GM19023 (cell line): ENCODE results near the gene CLEC18B.
A peak's percentile ranks its signal among the peaks of the same experiment; 100 is the strongest.
"Not testable (repeated sequence)": the region's sequence is repeated elsewhere in the genome, so short reads cannot be mapped to it uniquely, and the experiment has no call there.

Source experiments
- ATAC-seq: cut with Tn5 transposase; IDR thresholded peaks from one replicate; pipeline ENCODE4 v1.9.1; 2021; ENCODE audit warnings: mild to moderate bottlenecking, moderate library complexity; ENCODE audit not compliant: unreplicated experiment

The CLEC18B gene

GRCh38 chr16:74420612-74421481 lies at the start of gene CLEC18B:
Gene CLEC18B, minus strand, starts transcription at chr16:74421478. Its CDS starts 208 bp downstream, at chr16:74421270.
- ATAC-seq, result not testable (repeated sequence)

GRCh38 chr16:74469946-74470478 lies 48.7 kb upstream of the CLEC18B start:
- no peak for ATAC-seq

GRCh38 chr16:74468807-74469525 lies 47.7 kb upstream of the CLEC18B start:
- no peak for ATAC-seq

- ATAC-seq, result no peak
Measured at GRCh38 chr16:74466872-74467271, 45.6 kb upstream of the CLEC18B start.

GRCh38 chr16:74465851-74466685 lies 44.8 kb upstream of the CLEC18B start:
- ATAC-seq, result no peak

GRCh38 chr16:74465281-74465680 lies 44.0 kb upstream of the CLEC18B start:
- no peak for ATAC-seq

GRCh38 chr16:74463888-74464287 lies 42.6 kb upstream of the CLEC18B start:
- no peak for ATAC-seq

- ATAC-seq, result no peak
Measured at GRCh38 chr16:74462361-74462760, 41.1 kb upstream of the CLEC18B start.

- ATAC-seq, result no peak
Measured at GRCh38 chr16:74461826-74462225, 40.5 kb upstream of the CLEC18B start.

- ATAC-seq, result no peak
Measured at GRCh38 chr16:74460542-74460941, 39.3 kb upstream of the CLEC18B start.

GRCh38 chr16:74456290-74456625 lies 35.0 kb upstream of the CLEC18B start:
- ATAC-seq, result no peak

- no peak for ATAC-seq
Measured at GRCh38 chr16:74455619-74456289, 34.5 kb upstream of the CLEC18B start.

GRCh38 chr16:74455213-74455612 lies 33.9 kb upstream of the CLEC18B start:
- ATAC-seq, result no peak

- peak; percentile 87 for ATAC-seq
Measured at GRCh38 chr16:74451951-74452758, 30.9 kb upstream of the CLEC18B start.

- ATAC-seq, result no peak
Measured at GRCh38 chr16:74450967-74451760, 29.9 kb upstream of the CLEC18B start.

GRCh38 chr16:74450236-74450635 lies 29.0 kb upstream of the CLEC18B start:
- no peak for ATAC-seq

- no peak for ATAC-seq
Measured at GRCh38 chr16:74449470-74449869, 28.2 kb upstream of the CLEC18B start.

- no peak for ATAC-seq
Measured at GRCh38 chr16:74448990-74449389, 27.7 kb upstream of the CLEC18B start.

- no peak for ATAC-seq
Measured at GRCh38 chr16:74447578-74447977, 26.3 kb upstream of the CLEC18B start.
